H1 (cell line): ENCODE measurements around the gene UTP20. TPM values are rescaled to one million over a fixed set of nuclear protein-coding genes. Genes with fewer than 3 reads are reported as not detected.

Experiments
- CTCF ChIA-PET: fragments of 300-600 bp; sonication (Branson Sonifier 250); formaldehyde crosslinking; loops from one replicate; lab custom pipeline; 2021; ENCODE audit not compliant: partially characterized antibody; lab: Charles Lee
- POLR2A ChIA-PET: fragments of 300-600 bp; sonication (Branson Sonifier 250); formaldehyde crosslinking; loops from one replicate; lab custom pipeline; 2021; ENCODE audit warnings: inconsistent platforms; ENCODE audit not compliant: partially characterized antibody; lab: Charles Lee
- DNase-seq, 2 experiments: peaks; one replicate each; pipeline versions ENCODE4 v3.0.0 to v3.0.0-alpha.2; 2010 to 2022; ENCODE audit warnings: low spot score in 2 of 2, low read depth in 1 of 2, mixed read lengths in 1 of 2
- FAIRE-seq: peaks from 2 replicates; lab custom pipeline; 2011; peaks lifted over from hg19 to GRCh38; lab: Jason Lieb, UNC
- H2AFZ ChIP-seq: 2 replicates; pipeline ENCODE4 v1.8.1; 2012; ENCODE audit warnings: low read length, inconsistent platforms
- H2AK5ac ChIP-seq: 2 replicates; pipeline ENCODE4 v1.6.1; 2013; ENCODE audit warnings: low read depth, low read length
- H2BK120ac ChIP-seq: replicated peaks from 2 replicates; pipeline ENCODE3; 2013; ENCODE audit warnings: low read depth, low read length, inconsistent platforms
- H2BK12ac ChIP-seq: 2 replicates; pipeline ENCODE4 v1.6.1; 2013; ENCODE audit warnings: low read depth, low read length
- H2BK15ac ChIP-seq: 2 replicates; pipeline ENCODE4 v1.6.1; 2013; ENCODE audit warnings: low read length
- H2BK20ac ChIP-seq: 2 replicates; pipeline ENCODE4 v1.6.1; 2013; ENCODE audit warnings: low read length
- H2BK5ac ChIP-seq: 2 replicates; pipeline ENCODE4 v1.6.1; 2013; ENCODE audit warnings: low read depth, low read length
- H3K14ac ChIP-seq: 2 replicates; pipeline ENCODE4 v1.6.1; 2013; ENCODE audit warnings: inconsistent platforms; ENCODE audit not compliant: insufficient read length
- H3K18ac ChIP-seq: 2 replicates; pipeline ENCODE4 v1.6.1; 2013; ENCODE audit warnings: low read length; ENCODE audit errors: extremely low read depth
- H3K23ac ChIP-seq: 2 replicates; pipeline ENCODE4 v1.6.1; 2013; ENCODE audit warnings: inconsistent platforms; ENCODE audit not compliant: insufficient read length
- H3K23me2 ChIP-seq: 2 replicates; pipeline ENCODE4 v1.6.1; 2013; ENCODE audit warnings: low read depth, low read length
- H3K27ac ChIP-seq: 2 replicates; pipeline ENCODE4 v1.6.1; 2011; ENCODE audit warnings: low read depth, low read length, inconsistent platforms
- H3K27me3 ChIP-seq, 4 experiments: replicated peaks in 1 of 4; 1 replicate in 1 of 4; 2 replicates in 3 of 4; pipeline versions ENCODE4 v1.6.1 to v1.8.1; 2011 to 2013; ENCODE audit warnings: low read length in 3 of 4, mild to moderate bottlenecking in 3 of 4, inconsistent platforms in 2 of 4, mixed read lengths in 2 of 4, moderate library complexity in 1 of 4; ENCODE audit not compliant: control insufficient read depth in 3 of 4, insufficient read depth in 3 of 4; ENCODE audit errors: extremely low read depth in 1 of 4
- H3K36me3 ChIP-seq, 4 experiments: 2 replicates each; pipeline versions ENCODE4 v1.6.1 to v1.8.1; 2011 to 2013; ENCODE audit warnings: mild to moderate bottlenecking in 4 of 4, low read length in 3 of 4, moderate library complexity in 2 of 4, control low read depth in 1 of 4, inconsistent platforms in 1 of 4; ENCODE audit not compliant: insufficient read depth in 4 of 4, control insufficient read depth in 2 of 4
- H3K4ac ChIP-seq: replicated peaks from 2 replicates; pipeline ENCODE3; 2013; ENCODE audit warnings: low read length, low read depth, mixed read lengths, inconsistent platforms; ENCODE audit not compliant: insufficient read length
- H3K4me1 ChIP-seq, 4 experiments: replicated peaks in 1 of 4; 1 replicate in 1 of 4; 2 replicates in 3 of 4; pipeline versions ENCODE4 v1.6.1 to v1.8.1; 2011 to 2013; ENCODE audit warnings: low read length in 3 of 4, inconsistent platforms in 2 of 4, mixed read lengths in 1 of 4; ENCODE audit not compliant: insufficient read depth in 4 of 4, control insufficient read depth in 3 of 4
- H3K4me2 ChIP-seq, 2 experiments: 2 replicates each; pipeline versions ENCODE4 v1.6.1 to v1.8.1; 2011 to 2013; ENCODE audit warnings: low read depth in 2 of 2, low read length in 2 of 2, control low read depth in 1 of 2, inconsistent platforms in 1 of 2, mild to moderate bottlenecking in 1 of 2; ENCODE audit not compliant: insufficient read depth in 1 of 2
- H3K4me3 ChIP-seq, 4 experiments: fragments of 200-600, 300-600 bp in 1 of 4; sonication (generic), shearing (Covaris generic), sonication (Bioruptor Twin) in 1 of 4; 2 replicates each; pipeline versions ENCODE4 v1.5.1 to v1.8.1; 2011 to 2016; ENCODE audit warnings: low read length in 4 of 4, low read depth in 3 of 4, control low read depth in 2 of 4, inconsistent platforms in 2 of 4, mild to moderate bottlenecking in 2 of 4, mixed read lengths in 1 of 4, moderate library complexity in 1 of 4; ENCODE audit not compliant: insufficient read depth in 2 of 4; ENCODE audit errors: extremely low read depth in 1 of 4
- H3K56ac ChIP-seq: replicated peaks from 2 replicates; pipeline ENCODE3; 2013; ENCODE audit warnings: low read depth, mild to moderate bottlenecking, mixed read lengths, low read length, inconsistent platforms; ENCODE audit not compliant: insufficient read length
- H3K79me1 ChIP-seq: 2 replicates; pipeline ENCODE4 v1.6.1; 2013; ENCODE audit warnings: low read depth, low read length, control low read depth
- H3K79me2 ChIP-seq, 2 experiments: 2 replicates each; pipeline versions ENCODE4 v1.6.1 to v1.8.1; 2012 to 2013; ENCODE audit warnings: low read length in 2 of 2, mild to moderate bottlenecking in 2 of 2, inconsistent platforms in 1 of 2; ENCODE audit not compliant: insufficient read depth in 2 of 2, control insufficient read depth in 1 of 2
- H3K9ac ChIP-seq, 4 experiments: replicated peaks in 1 of 4; 1 replicate in 1 of 4; 2 replicates in 3 of 4; pipeline versions ENCODE4 v1.6.1 to v1.8.1; 2011 to 2013; ENCODE audit warnings: low read depth in 3 of 4, low read length in 3 of 4, control low read depth in 2 of 4, mild to moderate bottlenecking in 2 of 4, moderate library complexity in 2 of 4, inconsistent platforms in 1 of 4; ENCODE audit errors: extremely low read depth in 1 of 4
- H3K9me3 ChIP-seq, 2 experiments: 2 replicates each; pipeline versions ENCODE4 v1.6.1 to v1.8.1; 2012 to 2013; ENCODE audit warnings: mild to moderate bottlenecking in 2 of 2, moderate library complexity in 2 of 2, control low read depth in 1 of 2, inconsistent platforms in 1 of 2, low read depth in 1 of 2, low read length in 1 of 2, mixed read lengths in 1 of 2; ENCODE audit not compliant: insufficient read depth in 2 of 2
- H4K20me1 ChIP-seq, 2 experiments: replicated peaks in 1 of 2; 2 replicates each; pipeline versions ENCODE3 to v1.8.1; 2011 to 2013; ENCODE audit warnings: inconsistent platforms in 2 of 2, low read length in 2 of 2, mild to moderate bottlenecking in 1 of 2; ENCODE audit not compliant: insufficient read depth in 2 of 2, control insufficient read depth in 1 of 2
- H4K5ac ChIP-seq: 2 replicates; pipeline ENCODE4 v1.6.1; 2013; ENCODE audit warnings: low read length, low read depth, mixed read lengths, inconsistent platforms; ENCODE audit not compliant: insufficient read length
- H4K8ac ChIP-seq: 2 replicates; pipeline ENCODE4 v1.8.0; 2013; ENCODE audit warnings: mild to moderate bottlenecking, moderate library complexity, low read length, inconsistent platforms; ENCODE audit not compliant: insufficient read depth; ENCODE audit errors: extremely low read depth
- H4K91ac ChIP-seq: replicated peaks from 2 replicates; pipeline ENCODE3; 2013; ENCODE audit warnings: low read length, mixed read lengths, inconsistent platforms; ENCODE audit not compliant: insufficient read length
- BACH1 ChIP-seq: IDR thresholded peaks from 2 replicates; pipeline ENCODE4 v1.6.1; 2012; ENCODE audit warnings: low read length, improper control_type of control experiment
- CHD1 ChIP-seq: IDR thresholded peaks from 2 replicates; pipeline ENCODE4 v1.6.1; 2012; ENCODE audit warnings: low read depth, low read length, improper control_type of control experiment
- CHD2 ChIP-seq: IDR thresholded peaks from 2 replicates; pipeline ENCODE4 v1.6.1; 2012; ENCODE audit warnings: low read length, improper control_type of control experiment
- GABPA ChIP-seq: IDR thresholded peaks from 2 replicates; pipeline ENCODE4 v1.6.1; 2011; ENCODE audit warnings: mild to moderate bottlenecking, low read length, moderate library complexity, borderline replicate concordance; ENCODE audit not compliant: insufficient read depth
- JUND ChIP-seq: IDR thresholded peaks from 2 replicates; pipeline ENCODE4 v1.6.1; 2011; ENCODE audit warnings: mild to moderate bottlenecking, improper control_type of control experiment, low read length
- KDM5A ChIP-seq: fragments of 200-600 bp; IDR thresholded peaks from 2 replicates; pipeline ENCODE4 v1.7.1; 2012; ENCODE audit warnings: mild to moderate bottlenecking, low read length, inconsistent platforms, mixed read lengths
- RBBP5 ChIP-seq: IDR thresholded peaks from 2 replicates; pipeline ENCODE4 v1.7.1; 2012; ENCODE audit warnings: low read depth, mild to moderate bottlenecking, inconsistent platforms, low read length, moderate library complexity, borderline replicate concordance
- SAP30 ChIP-seq: fragments of 300-600 bp; sonication (generic); IDR thresholded peaks from 2 replicates; pipeline ENCODE4 v1.7.1; 2012; ENCODE audit warnings: low read length, moderate library complexity, mild to moderate bottlenecking, inconsistent platforms; ENCODE audit not compliant: insufficient read depth, insufficient replicate concordance
- SIX5 ChIP-seq: IDR thresholded peaks from 2 replicates; pipeline ENCODE4 v1.6.1; 2011; ENCODE audit warnings: mild to moderate bottlenecking, low read depth, low read length
- TAF1 ChIP-seq: IDR thresholded peaks from 2 replicates; pipeline ENCODE4 v1.6.1; 2011; ENCODE audit warnings: mild to moderate bottlenecking, low read depth, low read length
- USF2 ChIP-seq: IDR thresholded peaks from 2 replicates; pipeline ENCODE4 v1.6.1; 2011; ENCODE audit warnings: low read length, improper control_type of control experiment
- WGBS, 2 experiments: shearing (Covaris generic) in 1 of 2; methylation state at CpG; one replicate each; pipeline versions ENCODE4 v1.1.6 to v1.1.7; 2013 to 2015; ENCODE audit warnings: low lambda C conversion rate in 2 of 2, mixed read lengths in 2 of 2, inconsistent platforms in 1 of 2, low coverage in 1 of 2, missing lambda C conversion rate in 1 of 2; ENCODE audit not compliant: insufficient replicate concordance in 2 of 2, insufficient coverage in 1 of 2, insufficient read length in 1 of 2; ENCODE audit errors: extremely low coverage in 1 of 2, missing lambda C conversion rate in 1 of 2; 5-methylcytosine and 5-hydroxymethylcytosine counted together
- polyA plus RNA-seq, 7 experiments: library from polyadenylated mRNA; depleted of rRNA in 3 of 7; stranded (reverse) in 5 of 7; unstranded in 2 of 7; fragments of >200 nt in 5 of 7; fragments of 200-250 nt in 2 of 7; gene quantifications; 1 replicate in 5 of 7; 2 replicates in 1 of 7; 4 replicates in 1 of 7; pipeline versions ENCODE4 v1.2.1 to v1.2.3, GENCODE V29; 2011 to 2013; ENCODE audit warnings: missing spikeins in 2 of 7, mixed read lengths in 2 of 7
- total RNA-seq: library from RNA; stranded (reverse); fragmentation: NEBNext Ultra II Directional; extraction: Animal tissue kit (Norgen Biotek cat#: 25700); gene quantifications from 2 replicates; pipeline ENCODE4 v1.2.1, GENCODE V29; 2021
- TF ChIP-seq, protein P1 (sequence below): IDR thresholded peaks from 2 replicates; pipeline ENCODE4 v1.6.1; 2012; ENCODE audit warnings: inconsistent platforms
- TF ChIP-seq, protein P2 (sequence below): IDR thresholded peaks from 2 replicates; pipeline ENCODE4 v1.6.1; 2012; ENCODE audit warnings: inconsistent platforms

Gene UTP20
- total and polyA plus RNA-seq, 2 of the 8 experiments (the other 6 are each of a cell fraction or from before 2014, with no cell fraction given): 8.5 to 48.4 TPM

- no peak overlapping the region for H3K18ac ChIP-seq
- no peak overlapping the region for H4K91ac ChIP-seq
- no peak overlapping the region for H4K8ac ChIP-seq
- H4K5ac ChIP-seq: no peak overlapping the region
- FAIRE-seq (no peak), DNase-seq (no peak)
- H3K14ac ChIP-seq: no peak overlapping the region
- no peaks in the 10 kb centered on the region for H4K20me1 ChIP-seq
- H3K23ac ChIP-seq: no peak overlapping the region
- no peak overlapping the region for H2BK5ac ChIP-seq
- H3K4me3 ChIP-seq: no peak overlapping the region
- H3K4me2 ChIP-seq: no peak overlapping the region
- H3K79me2 ChIP-seq: no peaks in the 10 kb centered on the region
- no peak overlapping the region for H3K56ac ChIP-seq
- H2BK120ac ChIP-seq: no peak overlapping the region
- H3K9ac ChIP-seq: no peak overlapping the region
- no peak overlapping the region for H2AFZ ChIP-seq
- CTCF ChIA-PET: no interaction called here
- 82% methylated on average over 4 of the region's 4 CpGs; no CpG with 5 or more reads in 1 of the 2 experiments for WGBS, 2 experiments
- POLR2A ChIA-PET: no interaction called here
- H3K36me3 ChIP-seq: no peaks in the 10 kb centered on the region
- H2BK15ac ChIP-seq: no peak overlapping the region
- no peaks in the 10 kb centered on the region for H3K79me1 ChIP-seq
- H3K27ac ChIP-seq: no peak overlapping the region
- H2AK5ac ChIP-seq: no peak overlapping the region
- peaks cover 0 to 3% (median 0%) of the 10 kb centered on the region in 4 experiments; a peak in 2 of 7 replicates for H3K4me1 ChIP-seq
- H3K4ac ChIP-seq: no peak overlapping the region
- peaks cover 2 to 3% of the 10 kb centered on the region in 2 experiments; a peak in 1 of 4 replicates for H3K9me3 ChIP-seq
- H2BK20ac ChIP-seq: no peak overlapping the region
- H3K23me2 ChIP-seq: no peaks in the 10 kb centered on the region
- no peak overlapping the region for H2BK12ac ChIP-seq
- no peaks in the 10 kb centered on the region for H3K27me3 ChIP-seq
- no peak for TF ChIP-seq CHD2
- TF ChIP-seq TAF1: no peak
- no peak for TF ChIP-seq SIX5
- TF ChIP-seq, protein P1, sequence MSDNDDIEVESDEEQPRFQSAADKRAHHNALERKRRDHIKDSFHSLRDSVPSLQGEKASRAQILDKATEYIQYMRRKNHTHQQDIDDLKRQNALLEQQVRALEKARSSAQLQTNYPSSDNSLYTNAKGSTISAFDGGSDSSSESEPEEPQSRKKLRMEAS: no peak
- no peak for TF ChIP-seq USF2
- TF ChIP-seq RBBP5: no peak
- TF ChIP-seq, protein P2, sequence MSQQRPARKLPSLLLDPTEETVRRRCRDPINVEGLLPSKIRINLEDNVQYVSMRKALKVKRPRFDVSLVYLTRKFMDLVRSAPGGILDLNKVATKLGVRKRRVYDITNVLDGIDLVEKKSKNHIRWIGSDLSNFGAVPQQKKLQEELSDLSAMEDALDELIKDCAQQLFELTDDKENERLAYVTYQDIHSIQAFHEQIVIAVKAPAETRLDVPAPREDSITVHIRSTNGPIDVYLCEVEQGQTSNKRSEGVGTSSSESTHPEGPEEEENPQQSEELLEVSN: no peak
- TF ChIP-seq KDM5A: no peak
- no peak for TF ChIP-seq GABPA
- no peak for TF ChIP-seq CHD1
- no peak for TF ChIP-seq SAP30
- no peak for TF ChIP-seq JUND
- no peak for TF ChIP-seq BACH1
These were observed 22.5 kb upstream of the UTP20 start for GRCh38 chr12:101257357-101257756.
